ENCODE data around the gene CORO1C.

Gene CORO1C

DNA sequence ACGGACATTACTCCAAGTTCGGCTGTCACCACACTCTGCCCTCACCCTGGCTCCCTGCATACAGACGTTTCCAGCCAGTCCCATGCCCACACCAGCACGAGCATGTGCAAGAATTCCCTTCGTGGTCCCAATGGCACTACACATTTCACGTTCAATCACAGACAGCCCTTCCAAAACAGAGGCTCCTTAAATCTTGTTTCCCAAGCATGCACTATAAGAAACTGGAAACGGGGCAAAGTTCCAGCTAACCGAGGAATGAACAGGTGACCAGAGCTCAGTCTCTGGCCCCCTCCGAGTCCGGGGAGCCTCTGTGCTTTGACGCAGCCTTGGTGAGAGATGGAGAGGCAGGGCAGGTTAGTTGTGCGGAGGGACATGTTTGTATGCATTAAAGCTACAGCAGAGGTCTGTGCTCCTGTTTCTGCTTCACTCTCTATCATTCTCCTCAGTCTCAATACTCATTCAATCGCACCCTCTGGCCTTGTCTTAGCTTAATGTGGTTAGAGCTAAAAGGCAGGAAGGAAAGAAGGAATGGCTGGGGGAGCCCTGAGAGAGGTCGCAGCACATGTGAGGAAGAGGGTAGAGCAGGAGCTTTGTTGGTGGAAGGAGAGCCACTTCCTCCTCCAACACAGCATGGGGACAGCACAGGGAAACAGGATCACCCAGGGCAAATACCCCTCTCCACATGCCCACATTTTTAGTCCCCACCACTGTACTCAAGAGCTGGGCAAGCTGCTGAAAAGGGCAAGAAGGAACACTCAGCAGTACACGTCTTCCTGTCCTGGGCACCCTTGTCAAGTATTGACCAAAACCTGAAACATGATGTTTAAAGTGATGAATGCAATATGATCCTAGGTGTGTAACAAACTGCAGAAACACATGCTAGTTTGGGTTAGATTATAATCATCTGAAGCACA lies 85.4 kb downstream of the CORO1C start:
- Histone ChIP-seq H3K9ac (ENCODE audit: low read length) (no peak overlapping the region), H3K9me3 (ENCODE audit: control insufficient read depth, low read length) (no peaks in the 10 kb centered on the region), H3K27me3 (ENCODE audit: control insufficient read depth, insufficient read depth, low read length) (no peaks in the 10 kb centered on the region), H3K36me3 (ENCODE audit: control insufficient read depth, insufficient read depth, low read length) (no peaks in the 10 kb centered on the region), H3K4me3 (ENCODE audit: low read length) (no peak overlapping the region), H3K4me1 (ENCODE audit: control insufficient read depth, insufficient read depth, low read length) (no peaks in the 10 kb centered on the region)

DNA sequence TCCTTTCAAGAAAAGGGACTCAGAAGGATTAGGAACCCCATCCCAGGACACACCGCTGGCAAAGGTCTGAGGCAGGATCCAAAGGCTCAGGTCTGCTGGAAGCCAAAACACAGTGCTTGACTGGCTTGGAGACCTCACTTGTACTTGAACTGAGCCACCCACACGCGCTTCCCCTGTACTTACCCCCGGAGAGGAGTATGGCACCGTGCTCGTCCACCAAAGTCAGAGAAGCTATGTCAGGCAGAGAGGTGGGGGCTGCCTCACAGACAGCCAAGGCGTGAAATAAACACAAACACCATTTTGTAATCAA lies 86.6 kb downstream of the CORO1C start:
- H3K9ac ChIP-seq (ENCODE audit: low read length): no peak overlapping the region
- no peaks in the 10 kb centered on the region for H3K36me3 ChIP-seq (ENCODE audit: control insufficient read depth, insufficient read depth, low read length)
- no peak overlapping the region for H3K4me3 ChIP-seq (ENCODE audit: low read length)
- no peaks in the 10 kb centered on the region for H3K27me3 ChIP-seq (ENCODE audit: control insufficient read depth, insufficient read depth, low read length)
- no peaks in the 10 kb centered on the region for H3K9me3 ChIP-seq (ENCODE audit: control insufficient read depth, low read length)
- H3K4me1 ChIP-seq (ENCODE audit: control insufficient read depth, insufficient read depth, low read length): no peaks in the 10 kb centered on the region

DNA sequence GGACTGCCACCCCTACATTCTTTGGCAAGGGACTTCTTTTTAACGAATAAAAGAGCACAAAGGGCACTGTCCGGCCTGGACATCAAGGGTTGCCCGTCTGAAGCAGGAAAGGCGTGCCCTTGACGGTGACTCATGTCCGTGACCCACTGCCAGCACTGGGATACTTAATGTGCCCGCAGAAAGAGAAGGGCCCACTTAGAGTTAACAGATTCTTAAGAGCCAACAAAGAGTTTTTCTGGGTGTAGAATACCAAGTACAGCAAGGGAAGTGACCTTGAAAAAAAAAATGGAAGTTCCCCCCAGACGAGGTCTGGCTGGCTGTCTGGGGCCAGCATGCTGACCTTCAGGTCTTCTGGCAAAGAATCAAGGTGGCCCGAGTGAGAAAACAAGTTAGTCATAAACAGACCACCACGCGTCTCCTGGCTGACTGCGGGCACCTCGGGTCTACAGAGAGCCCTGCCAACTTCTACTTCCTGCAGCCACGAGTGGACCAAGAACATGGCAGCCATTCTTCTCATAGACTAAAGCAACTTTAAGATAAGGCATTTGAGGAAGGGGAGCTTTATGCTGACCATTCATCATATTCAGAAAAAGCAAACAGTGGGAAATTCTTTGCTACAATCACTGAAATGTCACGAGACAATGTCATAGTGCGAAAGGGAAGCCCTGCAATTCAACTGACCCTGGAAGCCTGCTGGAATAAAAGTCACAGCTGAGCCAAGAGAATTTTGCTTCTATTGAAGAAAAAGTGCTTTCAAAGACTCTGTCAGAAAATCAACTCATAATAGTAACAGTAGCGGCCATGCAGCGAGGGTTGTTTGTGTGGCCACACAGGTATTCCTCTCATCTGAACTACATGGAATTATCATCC lies 87.1 kb downstream of the CORO1C start:
- no peaks in the 10 kb centered on the region for H3K9me3 ChIP-seq (ENCODE audit: control insufficient read depth, low read length)
- H3K4me1 ChIP-seq (ENCODE audit: control insufficient read depth, insufficient read depth, low read length): no peaks in the 10 kb centered on the region
- H3K27me3 ChIP-seq (ENCODE audit: control insufficient read depth, insufficient read depth, low read length): no peaks in the 10 kb centered on the region
- H3K36me3 ChIP-seq (ENCODE audit: control insufficient read depth, insufficient read depth, low read length): no peaks in the 10 kb centered on the region
- no peak overlapping the region for H3K4me3 ChIP-seq (ENCODE audit: low read length)
- H3K9ac ChIP-seq (ENCODE audit: low read length): no peak overlapping the region

DNA sequence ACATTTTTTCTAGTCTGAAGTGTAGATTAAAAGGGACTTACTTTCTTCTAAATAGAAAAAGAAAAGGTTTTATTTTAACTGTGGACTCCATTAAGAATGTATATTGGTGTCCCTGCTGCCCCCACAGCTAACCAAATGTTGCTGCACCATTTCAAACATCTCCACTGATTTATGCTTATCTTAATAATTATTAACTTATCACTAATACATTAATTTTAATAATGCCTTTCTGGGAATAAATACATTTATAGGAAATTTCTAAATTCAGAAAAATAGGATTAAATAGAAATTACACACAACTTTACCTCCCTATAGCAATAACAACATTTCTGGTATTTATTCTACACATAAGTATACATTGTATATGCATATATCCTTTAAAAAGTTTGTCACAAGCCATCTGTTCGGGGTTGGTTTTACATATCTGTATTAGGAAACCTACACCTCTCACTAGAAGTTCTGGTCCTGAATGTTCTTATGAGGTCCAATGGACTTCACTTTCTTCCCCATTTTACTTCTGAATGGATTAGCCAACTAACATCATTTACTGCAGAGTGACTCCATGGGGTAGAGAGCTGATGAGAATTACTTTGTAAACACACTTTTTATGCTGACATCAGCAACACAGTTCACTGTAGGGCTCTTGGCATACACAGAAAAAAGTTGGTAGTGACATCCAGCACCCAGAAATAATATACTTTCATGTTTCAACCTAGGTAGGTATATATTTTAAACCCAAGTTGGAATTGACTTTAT lies 88.2 kb downstream of the CORO1C start:
- Histone ChIP-seq H3K36me3 (ENCODE audit: control insufficient read depth, insufficient read depth, low read length) (no peaks in the 10 kb centered on the region), H3K27me3 (ENCODE audit: control insufficient read depth, insufficient read depth, low read length) (peaks cover 3% of the 10 kb centered on the region), H3K9ac (ENCODE audit: low read length) (no peak overlapping the region), H3K4me3 (ENCODE audit: low read length) (no peak overlapping the region), H3K9me3 (ENCODE audit: control insufficient read depth, low read length) (no peaks in the 10 kb centered on the region), H3K4me1 (ENCODE audit: control insufficient read depth, insufficient read depth, low read length) (peaks cover 10% of the 10 kb centered on the region)

DNA sequence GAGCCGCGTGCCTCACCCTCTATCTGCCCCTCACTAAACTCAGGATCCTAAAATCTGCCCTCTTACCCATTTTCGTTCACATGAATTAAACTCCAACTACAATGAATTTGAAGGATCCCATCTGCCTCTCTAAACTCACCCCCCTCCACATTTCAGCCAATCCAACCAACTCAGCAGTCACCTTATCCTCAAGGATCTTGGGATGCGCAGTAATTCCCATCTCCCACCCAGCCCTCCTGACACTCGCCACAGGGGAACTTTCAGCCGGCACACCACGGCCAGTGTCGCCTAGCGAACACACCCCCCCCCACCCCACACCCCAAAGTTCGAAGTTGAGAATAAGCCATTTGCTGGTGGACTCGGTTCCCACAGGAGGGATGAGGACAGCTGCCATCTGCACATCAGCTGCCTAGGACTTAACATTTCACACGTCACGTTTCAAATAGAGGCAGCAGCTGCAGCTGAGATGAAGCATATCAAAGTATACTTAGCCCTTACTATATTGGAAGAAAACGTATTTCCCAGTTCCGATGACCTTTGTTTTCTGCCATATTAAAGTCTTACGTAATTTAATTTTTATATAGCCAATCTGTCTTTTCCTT lies 88.9 kb downstream of the CORO1C start:
- H3K36me3 ChIP-seq (ENCODE audit: control insufficient read depth, insufficient read depth, low read length): no peaks in the 10 kb centered on the region
- peaks cover 10% of the 10 kb centered on the region for H3K27me3 ChIP-seq (ENCODE audit: control insufficient read depth, insufficient read depth, low read length)
- H3K9me3 ChIP-seq (ENCODE audit: control insufficient read depth, low read length): no peaks in the 10 kb centered on the region
- H3K9ac ChIP-seq (ENCODE audit: low read length): no peak overlapping the region
- H3K4me1 ChIP-seq (ENCODE audit: control insufficient read depth, insufficient read depth, low read length): peaks cover 12% of the 10 kb centered on the region
- H3K4me3 ChIP-seq (ENCODE audit: low read length): no peak overlapping the region

DNA sequence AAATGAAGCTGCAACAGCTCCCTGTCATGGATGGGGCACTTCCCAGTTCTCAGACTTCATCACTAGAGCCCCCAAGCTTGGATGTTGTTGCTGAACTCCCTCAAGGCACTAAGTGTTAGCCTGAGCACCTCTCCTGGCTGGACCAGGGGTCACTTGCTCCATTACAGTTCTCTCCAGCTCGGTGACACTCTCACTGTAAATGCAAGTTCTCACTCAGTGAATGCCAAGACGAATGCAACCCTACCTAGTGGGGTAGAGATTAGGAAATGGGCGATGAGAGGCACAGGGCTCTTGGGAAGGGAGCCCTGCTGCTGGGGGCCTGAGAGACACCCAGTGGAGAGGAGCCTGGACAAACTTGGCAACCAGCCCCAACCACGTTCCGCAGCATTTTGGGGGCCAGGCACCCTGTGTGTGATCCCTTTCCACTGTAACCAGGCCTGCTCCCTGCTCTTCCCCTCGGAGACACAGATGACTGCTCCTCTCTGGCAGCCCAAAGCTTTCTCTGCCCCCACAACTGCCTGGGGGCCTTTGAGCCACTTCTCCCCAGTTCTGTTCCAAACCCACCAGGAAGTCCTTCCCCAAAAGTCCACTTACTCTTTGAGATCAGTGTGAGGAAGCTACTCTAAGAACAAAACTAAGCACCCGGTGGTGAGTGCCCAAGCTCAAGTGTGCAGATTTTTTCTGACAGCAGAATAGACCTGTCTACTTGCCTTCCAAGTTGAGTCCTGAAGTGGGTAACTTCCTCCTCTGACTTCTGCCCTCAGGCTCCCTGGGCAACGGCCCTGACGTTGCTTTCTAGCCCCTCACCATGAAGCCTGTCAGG lies 89.7 kb downstream of the CORO1C start:
- Histone ChIP-seq H3K4me3 (ENCODE audit: low read length) (no peak overlapping the region), H3K4me1 (ENCODE audit: control insufficient read depth, insufficient read depth, low read length) (peaks cover 12% of the 10 kb centered on the region), H3K27me3 (ENCODE audit: control insufficient read depth, insufficient read depth, low read length) (peaks cover 11% of the 10 kb centered on the region), H3K9ac (ENCODE audit: low read length) (no peak overlapping the region), H3K9me3 (ENCODE audit: control insufficient read depth, low read length) (no peaks in the 10 kb centered on the region), H3K36me3 (ENCODE audit: control insufficient read depth, insufficient read depth, low read length) (no peaks in the 10 kb centered on the region)

DNA sequence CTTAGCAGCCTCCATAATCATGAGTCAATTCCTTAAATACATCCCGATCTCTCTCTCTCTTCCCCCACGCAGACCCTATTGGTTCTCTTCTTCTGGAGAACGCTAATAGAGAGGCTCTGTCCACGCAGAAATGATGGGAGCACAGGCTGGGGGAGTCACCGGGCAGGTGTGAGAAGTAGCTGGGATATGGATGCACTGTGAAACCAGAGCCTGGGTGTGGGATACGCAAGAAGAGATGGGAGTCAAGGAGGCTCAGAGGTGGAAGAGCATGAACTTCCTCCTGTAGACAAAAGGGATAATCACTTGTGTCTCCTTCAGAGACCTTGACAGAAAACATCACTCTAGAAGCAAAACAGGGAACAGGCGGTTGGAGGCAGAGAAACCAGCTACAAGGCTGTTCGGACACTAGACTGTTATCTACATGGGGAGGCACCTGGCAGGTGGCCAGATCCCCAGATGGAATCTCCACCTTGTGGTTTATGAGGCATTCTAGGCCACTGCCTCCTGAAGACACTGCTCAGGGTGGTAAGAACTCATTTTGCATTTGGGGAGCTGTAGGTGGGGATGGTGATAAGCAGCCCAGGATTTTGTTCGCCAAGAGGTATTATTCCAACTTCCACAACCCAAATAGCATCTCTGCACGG lies 90.4 kb downstream of the CORO1C start:
- Histone ChIP-seq H3K4me3 (ENCODE audit: low read length) (no peak overlapping the region), H3K9me3 (ENCODE audit: control insufficient read depth, low read length) (no peaks in the 10 kb centered on the region), H3K36me3 (ENCODE audit: control insufficient read depth, insufficient read depth, low read length) (no peaks in the 10 kb centered on the region), H3K27me3 (ENCODE audit: control insufficient read depth, insufficient read depth, low read length) (peaks cover 11% of the 10 kb centered on the region), H3K4me1 (ENCODE audit: control insufficient read depth, insufficient read depth, low read length) (peaks cover 15% of the 10 kb centered on the region), H3K9ac (ENCODE audit: low read length) (no peak overlapping the region)

DNA sequence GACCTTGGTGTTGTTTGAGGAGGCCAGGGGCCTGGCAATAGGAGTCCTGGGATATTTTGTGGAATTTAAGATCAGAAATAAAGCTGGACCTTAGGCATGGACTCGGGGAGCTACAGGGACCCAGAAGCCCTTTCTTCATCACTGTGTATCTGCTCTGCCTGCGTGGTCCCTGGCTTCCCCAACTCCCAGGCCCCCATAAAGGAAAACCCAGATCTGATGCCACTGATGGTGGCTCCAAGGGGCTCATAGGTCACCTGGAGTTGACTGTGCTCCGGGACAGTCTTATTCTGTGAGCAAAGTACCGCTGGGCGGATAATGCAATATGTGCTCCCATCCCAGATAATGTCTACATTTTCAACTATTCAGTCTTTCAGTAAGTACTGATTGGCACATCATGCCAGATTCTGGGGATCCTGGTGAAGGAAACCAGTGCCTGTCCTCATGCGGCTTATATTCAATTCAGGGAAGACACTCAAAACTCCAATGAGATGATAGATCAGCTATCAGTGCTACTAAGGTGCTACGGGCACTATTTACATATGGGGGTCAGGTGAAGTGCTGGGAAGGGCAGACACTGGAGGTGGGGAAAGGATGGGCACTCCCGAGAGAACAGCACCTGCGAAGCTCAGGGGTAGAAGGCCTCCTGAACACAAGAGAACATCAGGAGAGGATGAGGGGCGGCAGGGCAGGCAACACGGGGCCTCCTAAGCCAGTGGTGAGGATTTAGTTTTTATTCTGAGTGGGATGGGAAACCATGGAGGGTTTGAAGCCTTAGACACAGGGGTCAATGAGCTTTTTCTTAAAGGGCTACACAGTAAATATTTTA lies 92.1 kb downstream of the CORO1C start:
- Histone ChIP-seq H3K9ac (ENCODE audit: low read length) (no peak overlapping the region), H3K9me3 (ENCODE audit: control insufficient read depth, low read length) (no peaks in the 10 kb centered on the region), H3K4me1 (ENCODE audit: control insufficient read depth, insufficient read depth, low read length) (peaks cover 23% of the 10 kb centered on the region), H3K4me3 (ENCODE audit: low read length) (no peak overlapping the region), H3K27me3 (ENCODE audit: control insufficient read depth, insufficient read depth, low read length) (peaks cover 11% of the 10 kb centered on the region), H3K36me3 (ENCODE audit: control insufficient read depth, insufficient read depth, low read length) (no peaks in the 10 kb centered on the region)

DNA sequence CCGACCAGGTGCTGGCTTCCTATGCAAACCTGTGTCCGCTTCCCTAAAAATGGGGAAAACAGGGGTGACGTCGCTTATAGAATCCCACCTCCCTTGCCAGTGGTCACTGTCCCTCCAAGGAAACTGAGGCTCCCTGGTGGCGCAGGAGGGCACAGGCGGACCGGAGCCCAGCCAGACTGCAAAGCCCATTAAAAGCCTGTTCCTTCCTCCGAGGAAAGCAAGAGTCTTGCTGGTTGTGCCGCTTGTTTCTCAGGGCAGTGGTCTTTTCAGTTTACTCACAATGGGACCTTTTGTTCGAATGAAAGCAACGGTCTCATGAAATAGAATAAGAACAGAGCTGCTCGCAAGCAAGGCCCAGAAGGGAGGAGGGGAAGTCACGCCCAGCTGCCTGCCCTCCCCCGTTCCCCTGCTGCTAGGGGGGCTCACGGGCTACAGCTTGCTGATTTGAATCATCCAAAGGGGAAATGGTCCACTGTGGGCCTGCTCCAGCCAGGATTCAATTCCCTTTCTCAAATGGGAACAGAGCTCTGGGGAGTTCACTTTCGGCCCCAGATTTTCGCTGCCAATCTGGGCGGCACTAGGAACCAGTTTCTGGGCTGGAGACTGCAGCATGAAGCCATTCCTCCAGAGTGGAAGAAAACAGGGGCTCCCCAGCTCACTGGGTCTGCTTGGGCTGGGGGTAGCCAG lies 93.0 kb downstream of the CORO1C start:
- Histone ChIP-seq H3K9me3 (ENCODE audit: control insufficient read depth, low read length) (no peaks in the 10 kb centered on the region), H3K27me3 (ENCODE audit: control insufficient read depth, insufficient read depth, low read length) (peaks cover 11% of the 10 kb centered on the region), H3K36me3 (ENCODE audit: control insufficient read depth, insufficient read depth, low read length) (no peaks in the 10 kb centered on the region), H3K9ac (ENCODE audit: low read length) (no peak overlapping the region), H3K4me1 (ENCODE audit: control insufficient read depth, insufficient read depth, low read length) (peaks cover 32% of the 10 kb centered on the region), H3K4me3 (ENCODE audit: low read length) (no peak overlapping the region)

All from mucosa of stomach (tissue), 1 donor.